ENCODE measurements around the gene PIM1. TPM values are rescaled to one million over a fixed set of nuclear protein-coding genes. Genes with fewer than 3 reads are reported as not detected.
"Not testable (repeated sequence)": the region's sequence is repeated elsewhere in the genome, so short reads cannot be mapped to it uniquely, and the experiment has no call there.

PIM1 gene
- total RNA-seq, 1 donor from 2014 or later, result 28.9 TPM

GRCh38 chr6:37192666-37193065 is 22.7 kb downstream of the PIM1 start:
- peaks cover 7% of the 10 kb centered on the region for H3K9me3 ChIP-seq (replicated peaks)
- H3K27ac ChIP-seq (replicated peaks), result no peak overlapping the region
- no peaks in the 10 kb centered on the region for H3K4me1 ChIP-seq
- no peak overlapping the region for H3K4me3 ChIP-seq
- TF ChIP-seq CTCF (IDR thresholded peaks at IDR 0.05; ENCODE audit: borderline replicate concordance), result no peak
- H3K27me3 ChIP-seq (ENCODE audit: low read depth), result no peaks in the 10 kb centered on the region
- DNase-seq, result no peak
- intact Hi-C loops (cut with micrococcal nuclease), result no loop called here
- no peaks in the 10 kb centered on the region for H3K36me3 ChIP-seq

GRCh38 chr6:37194886-37195285 is 24.9 kb downstream of the PIM1 start:
- H3K4me3 ChIP-seq; H3K9me3 ChIP-seq (replicated peaks); H3K4me1 ChIP-seq; intact Hi-C loops (cut with micrococcal nuclease); DNase-seq; H3K27ac ChIP-seq (replicated peaks); H3K27me3 ChIP-seq (ENCODE audit: low read depth); H3K36me3 ChIP-seq: not testable (repeated sequence)

- intact Hi-C loops (cut with micrococcal nuclease); H3K36me3 ChIP-seq; DNase-seq; H3K4me3 ChIP-seq; H3K27ac ChIP-seq (replicated peaks); H3K9me3 ChIP-seq (replicated peaks); H3K27me3 ChIP-seq (ENCODE audit: low read depth); H3K4me1 ChIP-seq: not testable (repeated sequence)
Observed at GRCh38 chr6:37196451-37196850, 26.5 kb downstream of the PIM1 start.

- no peak for DNase-seq
- intact Hi-C loops (cut with micrococcal nuclease), result loop anchor here (10.0 kb wide), 1 partner anchor 165 kb away; no protein-coding TSS in a partner anchor
- Histone ChIP-seq H3K4me1 (no peaks in the 10 kb centered on the region), H3K27ac (replicated peaks) (no peak overlapping the region), H3K36me3 (no peaks in the 10 kb centered on the region), H3K27me3 (ENCODE audit: low read depth) (no peaks in the 10 kb centered on the region), H3K9me3 (replicated peaks) (no peaks in the 10 kb centered on the region), H3K4me3 (no peak overlapping the region)
- no peak for TF ChIP-seq CTCF (IDR thresholded peaks at IDR 0.05; ENCODE audit: borderline replicate concordance)
Observed at GRCh38 chr6:37200085-37200484, 30.1 kb downstream of the PIM1 start.

GRCh38 chr6:37201726-37202125 is 31.8 kb downstream of the PIM1 start:
- Histone ChIP-seq H3K4me1 (no peaks in the 10 kb centered on the region), H3K27me3 (ENCODE audit: low read depth) (no peaks in the 10 kb centered on the region), H3K27ac (replicated peaks) (no peak overlapping the region), H3K9me3 (replicated peaks) (no peaks in the 10 kb centered on the region), H3K4me3 (no peak overlapping the region), H3K36me3 (no peaks in the 10 kb centered on the region)
- DNase-seq, result no peak
- intact Hi-C loops (cut with micrococcal nuclease), result loop anchor here (10.0 kb wide), 1 partner anchor 167 kb away; no protein-coding TSS in a partner anchor
- TF ChIP-seq CTCF (IDR thresholded peaks at IDR 0.05; ENCODE audit: borderline replicate concordance), result no peak

- H3K36me3 ChIP-seq, result no peaks in the 10 kb centered on the region
- intact Hi-C loops (cut with micrococcal nuclease), result loop anchor here (10.0 kb wide), 1 partner anchor 168 kb away; no protein-coding TSS in a partner anchor
- H3K9me3 ChIP-seq (replicated peaks), result no peaks in the 10 kb centered on the region
- no peaks in the 10 kb centered on the region for H3K27me3 ChIP-seq (ENCODE audit: low read depth)
- TF ChIP-seq CTCF (IDR thresholded peaks at IDR 0.05; ENCODE audit: borderline replicate concordance), result no peak
- DNase-seq, result no peak
- H3K27ac ChIP-seq (replicated peaks), result no peak overlapping the region
- H3K4me3 ChIP-seq, result no peak overlapping the region
- H3K4me1 ChIP-seq, result no peaks in the 10 kb centered on the region
Observed at GRCh38 chr6:37202788-37203491, 33.0 kb downstream of the PIM1 start.
